HepG2 (cell line): ENCODE data around the gene ARMH1. TPM values are rescaled to one million over a fixed set of nuclear protein-coding genes. Genes with fewer than 3 reads are reported as not detected.

Experiments used
- BORCS8-MEF2B ChIP-seq: sonication (generic); formaldehyde crosslinking; IDR thresholded peaks from 2 replicates; pipeline ENCODE4 v1.8.0; 2022; ENCODE audit warnings: mild to moderate bottlenecking, missing genetic modification reagents
- CEBPZ ChIP-seq: IDR thresholded peaks from 2 replicates; pipeline ENCODE4 v1.6.1; 2012; ENCODE audit warnings: low read length, improper control_type of control experiment
- ETV5 ChIP-seq: IDR thresholded peaks from 2 replicates; pipeline ENCODE4 v1.6.1; 2018; ENCODE audit warnings: missing biosample characterization, missing genetic modification reagents, inconsistent platforms, borderline replicate concordance
- FOXA1 ChIP-seq, 2 experiments: fragments of 450-650 bp in 1 of 2; sonication (generic) in 1 of 2; formaldehyde crosslinking in 1 of 2; IDR thresholded peaks; 2 replicates each; pipeline versions ENCODE4 v1.4.0 to v1.6.1; 2016 to 2020; ENCODE audit warnings: missing genetic modification reagents in 1 of 2
- GFI1 ChIP-seq: sonication (generic); formaldehyde crosslinking; IDR thresholded peaks from 2 replicates; pipeline ENCODE4 v1.5.0; 2020; ENCODE audit warnings: missing genetic modification reagents, mild to moderate bottlenecking, borderline replicate concordance
- HNF4G ChIP-seq, 2 experiments: sonication (generic) in 1 of 2; formaldehyde crosslinking in 1 of 2; IDR thresholded peaks; 2 replicates each; pipeline versions ENCODE4 v1.4.0 to v1.6.1; 2011 to 2020; ENCODE audit warnings: borderline replicate concordance in 2 of 2, low read depth in 2 of 2, mild to moderate bottlenecking in 2 of 2, low read length in 1 of 2, missing genetic modification reagents in 1 of 2, moderate library complexity in 1 of 2
- HNRNPLL ChIP-seq: fragments of 200-400 bp; formaldehyde crosslinking; IDR thresholded peaks from 2 replicates; pipeline ENCODE4 v1.6.1; 2017; ENCODE audit warnings: mild to moderate bottlenecking, low read depth, low read length; ENCODE audit not compliant: poor library complexity, severe bottlenecking
- MEIS2 ChIP-seq: sonication (generic); formaldehyde crosslinking; IDR thresholded peaks from 2 replicates; pipeline ENCODE4 v1.9.0; 2021; ENCODE audit warnings: mild to moderate bottlenecking, missing genetic modification reagents
- MLX ChIP-seq: IDR thresholded peaks from 2 replicates; pipeline ENCODE4 v1.6.1; 2016
- MTA3 ChIP-seq: sonication (generic); formaldehyde crosslinking; IDR thresholded peaks from 2 replicates; pipeline ENCODE4 v1.4.0; 2020; ENCODE audit warnings: missing genetic modification reagents
- RELA ChIP-seq: sonication (generic); formaldehyde crosslinking; IDR thresholded peaks from 2 replicates; pipeline ENCODE4 v1.4.0; 2020; ENCODE audit warnings: missing genetic modification reagents
- SIX1 ChIP-seq: sonication (generic); formaldehyde crosslinking; IDR thresholded peaks from 2 replicates; pipeline ENCODE4 v1.4.0; 2020; ENCODE audit warnings: missing genetic modification reagents, borderline replicate concordance
- SP1 ChIP-seq, 2 experiments: fragments of 450-650 bp in 1 of 2; sonication (generic) in 1 of 2; formaldehyde crosslinking in 1 of 2; IDR thresholded peaks; 2 replicates each; pipeline versions ENCODE4 v1.4.0 to v1.6.1; 2016 to 2020; ENCODE audit warnings: missing genetic modification reagents in 1 of 2
- SUZ12 ChIP-seq: fragments of 150-350 bp; IDR thresholded peaks from 2 replicates; pipeline ENCODE4 v1.6.1; 2014; ENCODE audit warnings: low read depth, low read length
- ZFAT ChIP-seq: sonication (generic); formaldehyde crosslinking; conservative IDR thresholded peaks from 2 replicates; pipeline ENCODE4 v1.8.1; 2023; ENCODE audit warnings: missing genetic modification reagents, inconsistent platforms
- ZNF124 ChIP-seq: sonication (generic); formaldehyde crosslinking; IDR thresholded peaks from 2 replicates; pipeline ENCODE4 v1.4.0; 2020; ENCODE audit warnings: missing genetic modification reagents
- ZNF260 ChIP-seq: sonication (generic); formaldehyde crosslinking; IDR thresholded peaks from 2 replicates; pipeline ENCODE4 v1.4.0; 2020; ENCODE audit warnings: missing genetic modification reagents, low read depth, mild to moderate bottlenecking, borderline replicate concordance
- ZNF333 ChIP-seq: sonication (generic); formaldehyde crosslinking; IDR thresholded peaks from 2 replicates; pipeline ENCODE4 v1.4.0; 2020; ENCODE audit warnings: mild to moderate bottlenecking, missing genetic modification reagents, borderline replicate concordance
- ZNF362 ChIP-seq: sonication (generic); formaldehyde crosslinking; IDR thresholded peaks from 2 replicates; pipeline ENCODE4 v1.4.0; 2020; ENCODE audit warnings: missing genetic modification reagents, mild to moderate bottlenecking, borderline replicate concordance
- ZNF530 ChIP-seq: sonication (generic); formaldehyde crosslinking; IDR thresholded peaks from 2 replicates; pipeline ENCODE4 v1.5.0; 2020; ENCODE audit warnings: low read depth, mild to moderate bottlenecking, missing genetic modification reagents
- ZNF547 ChIP-seq: sonication (generic); formaldehyde crosslinking; IDR thresholded peaks from 2 replicates; pipeline ENCODE4 v1.5.1; 2020; ENCODE audit warnings: mild to moderate bottlenecking, missing genetic modification reagents
- ZNF616 ChIP-seq: sonication (generic); formaldehyde crosslinking; IDR thresholded peaks from 2 replicates; pipeline ENCODE4 v1.5.0; 2020; ENCODE audit warnings: low read depth, mild to moderate bottlenecking, missing genetic modification reagents
- ZNF746 ChIP-seq: sonication (generic); formaldehyde crosslinking; IDR thresholded peaks from 2 replicates; pipeline ENCODE4 v1.8.0; 2022; ENCODE audit warnings: mild to moderate bottlenecking, missing genetic modification reagents
- ZNF883 ChIP-seq: sonication (generic); formaldehyde crosslinking; IDR thresholded peaks from 2 replicates; pipeline ENCODE4 v1.5.1; 2020; ENCODE audit warnings: mild to moderate bottlenecking, missing genetic modification reagents; ENCODE audit errors: not compliant biosample characterization
- polyA plus RNA-seq, 8 experiments: library from polyadenylated mRNA; depleted of rRNA in 3 of 8; stranded (reverse) in 7 of 8; unstranded in 1 of 8; fragments of >200 nt; fragmentation: Illumina TruSeq in 4 of 8; extraction: Trizol in 4 of 8; gene quantifications; 2 replicates each; pipeline versions ENCODE4 v1.2.1 to v1.2.3, GENCODE V29; 2011 to 2016; ENCODE audit warnings: low read depth in 4 of 8, missing spikeins in 1 of 8, mixed read lengths in 1 of 8; ENCODE audit not compliant: insufficient read depth in 1 of 8
- total RNA-seq, 5 experiments: library from RNA; depleted of rRNA; stranded (reverse); fragments of >200 nt; fragmentation: Illumina TruSeq; extraction: Trizol; gene quantifications; 2 replicates each; pipeline ENCODE4 v1.2.3, GENCODE V29; 2016; ENCODE audit warnings: low read depth in 1 of 5

The ARMH1 gene
- total and polyA plus RNA-seq, 2 of the 13 experiments (the other 11 are each of a cell fraction or from before 2014, with no cell fraction given) = 0.69 TPM; not detected in 1

GRCh38 chr1:44721485-44722361, 47.2 kb downstream of the ARMH1 start (continued):
- TF ChIP-seq ZNF362 (peak; percentile 52; the same call in 1 of the 2 replicates), SIX1 (CRISPR knock-in tag) (peak; percentile 69; the same call in 1 of the 2 replicates), HNRNPLL (no peak), ZFAT (CRISPR knock-in tag) (0 out of 2 replicates have a peak, but pooled peaks have one; percentile 13), ZNF883 (CRISPR knock-in tag) (no peak), ETV5 (CRISPR knock-in tag) (peak; percentile 56), ZNF616 (CRISPR knock-in tag) (no peak), BORCS8-MEF2B (CRISPR knock-in tag) (peak; percentile 55; the same call in 1 of the 2 replicates), MTA3 (CRISPR knock-in tag) (no peak), MLX (CRISPR knock-in tag) (peak; percentile 65), RELA (no peak), SUZ12 (no peak; the same call in 1 of the 2 replicates), ZNF547 (CRISPR knock-in tag) (peak; percentile 57; the same call in 1 of the 2 replicates), ZNF530 (no peak), ZNF746 (CRISPR knock-in tag) (no peak), ZNF260 (CRISPR knock-in tag) (no peak), CEBPZ (no peak), ZNF333 (CRISPR knock-in tag) (no peak), MEIS2 (CRISPR knock-in tag) (no peak), HNF4G (IDR thresholded peaks at IDR 0.05; ENCODE audit: borderline replicate concordance, low read depth, low read length) (peak; percentile 29; the same call in 1 of the 2 replicates), HNF4G (CRISPR knock-in tag; IDR thresholded peaks at IDR 0.05; ENCODE audit: borderline replicate concordance, low read depth) (no peak), ZNF124 (peak; percentile 95), FOXA1 (IDR thresholded peaks at IDR 0.05) (no peak), FOXA1 (CRISPR knock-in tag; IDR thresholded peaks at IDR 0.05) (peak; percentile 60), SP1 (IDR thresholded peaks at IDR 0.05) (no peak), SP1 (CRISPR knock-in tag; IDR thresholded peaks at IDR 0.05) (peak; percentile 51; the same call in 1 of the 2 replicates), GFI1 (CRISPR knock-in tag) (peak; percentile 76)
